ENCODE data around the gene SOS2. TPM values are rescaled to one million over a fixed set of nuclear protein-coding genes. Genes with fewer than 3 reads are reported as not detected.
A peak's percentile ranks its signal among the peaks of the same experiment; 100 is the strongest.

The SOS2 gene
- polyA plus RNA-seq, 3 donors: 9.3 to 24.3 (median 12.0) TPM

GRCh38 chr14:50222055-50222613 is 9.2 kb downstream of the SOS2 start:
- Histone ChIP-seq H3K27me3 (ENCODE audit: control insufficient read depth in 2 of 2, insufficient read depth in 2 of 2, low read length in 2 of 2) (no peaks in the 10 kb centered on the region), H3K4me2 (replicated peaks; ENCODE audit: extremely low read depth, low read length, poor library complexity, severe bottlenecking) (no peak overlapping the region), H3K27ac (ENCODE audit: low read depth in 1 of 2, low read length in 2 of 2) (no peak overlapping the region), H2AFZ (ENCODE audit: insufficient read depth, low read depth, low read length, poor library complexity, severe bottlenecking) (no peak overlapping the region), H3K9me3 (replicated peaks in 1 of 2; ENCODE audit: control insufficient read depth in 1 of 2, insufficient read depth in 1 of 2, low read length in 2 of 2) (no peaks in the 10 kb centered on the region), H3K4me3 (replicated peaks in 1 of 3; ENCODE audit: low read depth in 2 of 3, low read length in 3 of 3) (no peak overlapping the region), H3K4me1 (ENCODE audit: control insufficient read depth in 1 of 2, insufficient read depth in 2 of 2, low read length in 2 of 2) (no peaks in the 10 kb centered on the region), H3K9ac (ENCODE audit: insufficient read depth, low read length, poor library complexity, severe bottlenecking) (no peak overlapping the region), H3K79me2 (ENCODE audit: insufficient read depth, low read length) (peaks cover 100% of the 10 kb centered on the region), H3K36me3 (replicated peaks in 1 of 2; ENCODE audit: control insufficient read depth in 1 of 2, insufficient read depth in 2 of 2, low read length in 2 of 2) (no peaks in the 10 kb centered on the region), H4K20me1 (ENCODE audit: insufficient read depth, low read length) (peaks cover 100% of the 10 kb centered on the region)
- TF ChIP-seq CTCF (IDR thresholded peaks at IDR 0.05): no peak
- DNase-seq: no peak
- H3K9me3 Mint-ChIP-seq: no peaks in the 10 kb centered on the region
- no peak overlapping the region for H3K4me3 Mint-ChIP-seq
- H3K27me3 Mint-ChIP-seq (ENCODE audit: low read depth in 3 of 3): no peaks in the 10 kb centered on the region
- peaks cover 11 to 30% of the 10 kb centered on the region in 2 donors for H3K36me3 Mint-ChIP-seq
- intact Hi-C loops (cut with micrococcal nuclease): no loop called here
- peaks cover 33% of the 10 kb centered on the region for H3K4me1 Mint-ChIP-seq
- H3K27ac Mint-ChIP-seq: peak overlapping the region in 3 of 7 donors; percentile 6 to 51 (median 11)
- WGBS (ENCODE audit: insufficient coverage): 89% methylated on average over 1 of the region's 1 CpG

- peaks cover 100% of the 10 kb centered on the region for H3K79me2 ChIP-seq (ENCODE audit: insufficient read depth, low read length)
- Mint-ChIP-seq H3K36me3 (peaks cover 11 to 31% of the 10 kb centered on the region in 2 donors), H3K4me1 (peaks cover 15% of the 10 kb centered on the region), H3K27ac (peak overlapping the region in 3 of 7 donors; percentile 1 to 33 (median 31)), H3K27me3 (ENCODE audit: low read depth in 3 of 3) (no peaks in the 10 kb centered on the region), H3K9me3 (no peaks in the 10 kb centered on the region), H3K4me3 (no peak overlapping the region)
- no peak overlapping the region for H3K9ac ChIP-seq (ENCODE audit: insufficient read depth, low read length, poor library complexity, severe bottlenecking)
- WGBS (ENCODE audit: insufficient coverage): 100% methylated on average over 4 of the region's 5 CpGs
- no peak for DNase-seq
- H3K4me1 ChIP-seq (ENCODE audit: control insufficient read depth in 1 of 2, insufficient read depth in 2 of 2, low read length in 2 of 2): no peaks in the 10 kb centered on the region
- no peaks in the 10 kb centered on the region for H3K36me3 ChIP-seq (replicated peaks in 1 of 2; ENCODE audit: control insufficient read depth in 1 of 2, insufficient read depth in 2 of 2, low read length in 2 of 2)
- intact Hi-C loops (cut with micrococcal nuclease): no loop called here
- peaks cover 100% of the 10 kb centered on the region for H4K20me1 ChIP-seq (ENCODE audit: insufficient read depth, low read length)
- H2AFZ ChIP-seq (ENCODE audit: insufficient read depth, low read depth, low read length, poor library complexity, severe bottlenecking): no peak overlapping the region
- no peak for TF ChIP-seq CTCF (IDR thresholded peaks at IDR 0.05)
- no peak overlapping the region for H3K27ac ChIP-seq (ENCODE audit: low read depth in 1 of 2, low read length in 2 of 2)
- no peak overlapping the region for H3K4me3 ChIP-seq (replicated peaks in 1 of 3; ENCODE audit: low read depth in 2 of 3, low read length in 3 of 3)
- H3K4me2 ChIP-seq (replicated peaks; ENCODE audit: extremely low read depth, low read length, poor library complexity, severe bottlenecking): no peak overlapping the region
- no peaks in the 10 kb centered on the region for H3K9me3 ChIP-seq (replicated peaks in 1 of 2; ENCODE audit: control insufficient read depth in 1 of 2, insufficient read depth in 1 of 2, low read length in 2 of 2)
- H3K27me3 ChIP-seq (ENCODE audit: control insufficient read depth in 2 of 2, insufficient read depth in 2 of 2, low read length in 2 of 2): no peaks in the 10 kb centered on the region
Observed at GRCh38 chr14:50218501-50218900, 12.9 kb downstream of the SOS2 start.

All from CD14-positive monocyte (primary cell).